GM18520 (cell line): ENCODE measurements around the gene JAGN1.
"Not testable (repeated sequence)": the region's sequence is repeated elsewhere in the genome, so short reads cannot be mapped to it uniquely, and the experiment has no call there.

ENCODE experiments used
- ATAC-seq: cut with Tn5 transposase; IDR thresholded peaks from one replicate; pipeline ENCODE4 v1.9.1; 2021; ENCODE audit not compliant: unreplicated experiment

JAGN1 gene

DNA sequence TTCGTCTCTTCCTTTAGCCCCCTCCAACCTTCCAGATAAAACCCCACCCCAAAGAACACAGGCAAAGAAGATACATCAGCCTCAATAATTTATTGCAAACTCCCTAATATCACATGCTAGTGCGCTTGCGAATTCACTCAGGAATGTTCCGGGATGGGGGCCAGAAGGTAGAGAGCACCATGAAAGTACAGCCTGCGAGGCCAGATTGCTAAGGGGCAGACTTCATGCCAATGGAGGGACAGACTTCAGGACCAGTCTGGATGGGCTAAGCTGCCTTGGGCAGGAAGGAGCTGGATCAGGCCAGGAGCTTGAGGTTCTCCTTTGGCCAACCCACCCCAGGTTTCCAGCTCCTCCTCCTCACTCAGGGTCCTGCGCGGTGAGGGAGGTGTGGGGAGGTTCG is 23.8 kb upstream of the JAGN1 start:
- ATAC-seq = no peak

DNA sequence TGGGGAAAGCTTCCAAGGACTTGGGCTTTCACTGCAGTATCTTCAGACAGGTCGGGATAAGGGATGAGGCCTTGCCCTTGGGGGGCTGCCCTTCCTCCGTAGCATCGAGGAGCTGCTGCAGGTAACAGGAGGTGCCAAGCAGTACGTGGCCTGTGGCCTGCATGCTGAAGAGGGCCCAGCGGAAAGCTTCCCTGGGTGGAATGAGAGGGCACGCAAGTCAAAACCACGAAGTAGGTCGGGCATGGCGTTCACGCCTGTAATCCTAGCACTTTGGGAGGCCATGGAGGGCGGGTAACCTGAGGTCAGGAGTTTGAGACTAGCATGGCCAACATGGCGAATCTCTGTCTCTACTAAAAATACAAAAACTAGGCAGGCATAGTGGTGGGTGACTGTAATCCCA is 23.3 kb upstream of the JAGN1 start:
- no peak for ATAC-seq

DNA sequence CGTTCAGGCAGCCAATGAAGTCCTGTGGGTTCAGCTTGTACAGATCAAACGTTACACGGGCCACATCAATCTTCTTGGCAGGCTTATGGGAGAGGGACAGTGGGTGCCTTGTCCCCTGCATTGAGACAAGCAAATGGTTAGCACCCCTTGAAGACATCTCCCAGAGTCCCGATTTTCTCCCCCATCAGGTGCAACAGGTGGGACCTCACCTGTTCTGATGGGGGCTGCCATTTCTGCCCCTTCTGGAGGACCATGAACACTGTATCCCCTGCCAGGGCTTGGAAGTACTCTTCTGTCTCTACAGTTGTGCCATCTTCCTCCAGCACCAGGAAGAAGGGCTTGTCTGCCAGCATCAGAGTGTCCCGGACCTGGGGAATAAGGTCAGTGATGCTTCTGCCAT is 20.5 kb upstream of the JAGN1 start:
- no peak for ATAC-seq

DNA sequence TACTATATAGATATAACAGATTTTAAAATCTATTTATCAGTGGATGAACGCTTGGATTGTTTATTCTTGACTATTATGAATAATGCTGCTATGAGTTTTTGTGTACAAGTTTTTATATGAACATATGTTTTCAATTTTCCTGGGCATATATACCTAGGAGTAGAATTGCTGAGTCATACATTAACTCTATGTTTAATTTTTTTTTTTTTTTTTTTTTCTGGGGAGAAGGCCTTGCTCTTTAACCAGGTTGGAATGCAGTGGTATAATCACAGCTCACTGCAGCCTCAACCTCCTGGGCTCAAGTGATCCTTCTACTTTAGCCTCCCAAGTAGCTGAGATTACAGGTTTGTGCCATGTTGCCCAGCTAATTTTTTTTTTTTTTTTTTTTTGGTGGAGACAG is 19.4 kb upstream of the JAGN1 start:
- no peak for ATAC-seq

GRCh38 chr3:9872067-9872466 is 18.3 kb upstream of the JAGN1 start:
- ATAC-seq = not testable (repeated sequence)

DNA sequence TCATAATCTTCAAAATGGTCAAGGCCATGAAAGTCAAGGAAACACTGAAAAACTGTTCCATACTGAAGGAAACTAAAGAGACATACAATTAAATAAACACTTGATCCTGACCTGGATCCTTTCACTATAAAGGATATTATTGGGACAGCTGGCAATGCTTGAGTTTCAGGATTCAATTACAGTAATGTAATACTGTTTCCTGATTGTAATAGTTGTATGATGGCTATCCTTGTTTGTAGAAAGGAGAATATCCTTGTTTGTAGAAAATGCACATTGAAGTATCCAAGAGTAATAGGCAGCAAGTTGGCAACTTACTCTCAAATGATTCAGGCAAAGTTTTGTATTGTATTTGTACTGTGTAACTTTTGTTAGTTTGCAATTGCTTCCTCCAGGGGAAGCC is 15.0 kb upstream of the JAGN1 start:
- ATAC-seq = no peak

DNA sequence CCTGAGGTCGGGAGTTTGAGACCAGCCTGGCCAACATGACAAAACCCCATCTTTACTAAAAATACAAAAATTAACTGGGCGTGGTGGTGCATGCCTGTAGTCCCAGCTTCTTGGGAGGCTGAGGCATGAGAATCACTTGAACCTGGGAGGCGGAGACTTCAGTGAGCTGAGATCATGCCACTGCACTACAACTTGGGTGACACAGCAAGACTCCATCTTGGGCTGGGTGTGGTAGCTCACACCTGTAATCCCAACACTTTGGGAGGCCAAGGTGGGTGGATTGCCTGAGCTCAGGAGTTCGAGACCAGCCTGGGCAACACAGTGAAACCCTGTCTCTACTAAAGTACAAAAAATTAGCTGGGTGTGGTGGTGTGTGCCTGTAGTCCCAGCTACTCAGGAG is 14.2 kb upstream of the JAGN1 start:
- not testable (repeated sequence) for ATAC-seq

GRCh38 chr3:9876991-9877390 is 13.4 kb upstream of the JAGN1 start:
- ATAC-seq = no peak

DNA sequence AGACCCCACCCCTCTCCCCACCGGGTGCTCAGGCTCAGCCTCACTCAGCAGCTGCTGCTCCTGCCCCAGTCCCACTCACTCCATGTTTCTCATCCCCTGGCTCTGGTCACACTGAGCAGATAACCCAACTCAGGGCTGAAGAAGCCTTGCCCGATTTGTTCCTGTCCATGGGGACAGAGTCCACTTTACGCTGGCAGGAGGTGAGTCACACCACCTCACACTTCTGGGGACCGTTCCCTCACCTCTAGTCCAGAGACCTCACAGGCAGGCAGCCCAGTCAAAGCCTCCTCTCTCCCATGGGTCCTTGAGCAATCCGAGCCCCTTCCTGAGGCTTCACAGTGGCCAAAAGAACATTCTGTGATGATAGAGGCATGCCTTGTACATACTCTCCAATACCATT is 11.7 kb upstream of the JAGN1 start:
- ATAC-seq = no peak

- no peak for ATAC-seq
Measured at GRCh38 chr3:9879830-9880549, 10.4 kb upstream of the JAGN1 start, which contains the start of gene CIDEC. Gene CIDEC (minus strand): TSS chr3:9880253. CDS start chr3:9878486, 1,767 bp downstream.

DNA sequence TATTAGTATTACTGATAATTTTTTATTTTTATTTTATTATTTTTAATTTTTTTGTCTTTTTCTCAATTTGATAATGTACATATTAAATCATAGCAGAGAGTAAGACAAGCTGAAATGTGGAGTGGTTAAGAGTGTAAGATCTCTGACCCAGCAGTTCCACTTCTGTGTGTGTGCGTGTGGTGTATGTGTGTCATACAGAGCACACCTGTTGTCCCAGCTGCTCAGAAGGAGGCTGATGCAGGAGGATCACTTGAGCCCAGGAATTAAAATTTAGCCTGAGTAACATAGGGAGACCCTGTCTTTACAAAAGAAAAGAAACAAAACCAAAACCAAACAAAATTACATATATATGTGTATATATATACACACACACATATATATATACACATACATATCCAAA is 9.0 kb upstream of the JAGN1 start:
- no peak for ATAC-seq

DNA sequence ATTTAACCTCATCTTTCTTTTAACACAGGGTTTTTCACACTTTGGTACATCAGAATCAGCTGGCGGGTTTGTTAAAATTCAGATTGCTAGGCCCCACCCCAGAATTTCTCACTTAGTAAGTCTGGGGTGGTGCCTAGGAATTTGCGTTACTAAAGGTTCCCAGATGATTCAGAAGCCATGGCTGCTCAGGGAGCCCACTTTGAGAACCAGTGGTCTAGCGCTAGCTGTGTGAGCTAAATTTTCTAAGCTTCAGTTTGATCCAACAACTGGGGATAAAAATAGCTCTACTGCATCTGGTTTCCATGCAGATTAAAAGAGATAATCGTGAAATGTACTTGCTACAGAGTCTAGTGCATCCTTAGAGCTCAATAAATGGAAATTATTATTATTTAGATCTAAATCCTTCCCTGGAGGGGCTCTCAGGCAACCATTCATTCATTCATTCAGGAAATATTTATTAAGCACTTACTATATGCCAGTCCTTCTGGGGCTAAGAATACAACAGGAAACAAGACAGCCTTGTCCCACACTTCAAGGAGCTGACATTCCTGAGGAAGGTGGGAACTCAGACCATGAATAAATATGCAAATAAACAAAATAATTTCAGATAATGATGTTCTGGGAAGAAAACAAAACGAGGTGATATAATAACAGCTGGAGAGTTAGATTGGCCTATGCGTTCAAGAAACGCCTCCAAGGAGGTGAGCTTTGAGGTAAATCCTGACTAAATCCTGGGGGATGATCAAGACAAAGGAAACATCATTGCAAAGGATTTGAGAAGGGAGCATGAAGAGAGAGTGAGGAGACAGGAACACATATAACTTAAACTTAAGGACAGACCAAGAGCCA is 6.5 kb upstream of the JAGN1 start:
- ATAC-seq = no peak

DNA sequence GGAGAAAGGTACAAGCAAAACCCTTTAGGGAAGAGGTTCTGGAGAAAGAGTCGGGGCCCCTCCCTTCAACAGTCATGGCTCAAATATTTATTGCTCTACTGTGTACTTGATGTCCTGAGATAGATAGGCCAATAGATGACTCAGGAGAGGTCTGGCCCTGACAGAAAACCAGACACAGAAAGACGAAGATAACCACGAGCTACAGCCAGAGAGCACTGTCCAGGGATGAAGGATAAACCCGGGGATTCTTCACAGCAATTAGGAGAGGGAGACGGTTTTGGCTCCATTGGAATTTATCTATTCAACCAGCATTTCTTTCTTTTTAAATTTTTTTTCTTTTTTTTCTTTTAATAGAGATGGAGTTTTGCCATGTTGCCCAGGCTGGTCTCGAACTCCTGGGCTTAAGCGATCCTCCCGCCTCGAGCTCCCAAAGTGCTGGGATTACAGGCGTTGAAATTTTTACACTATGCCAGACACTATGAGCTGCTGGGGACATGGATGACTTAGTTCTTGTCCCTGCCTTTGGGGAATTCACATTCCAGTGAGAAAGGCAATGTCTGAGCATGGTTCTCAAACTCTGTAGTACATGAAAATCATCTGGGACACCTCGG is 5.8 kb upstream of the JAGN1 start:
- no peak for ATAC-seq

- no peak for ATAC-seq
Measured at GRCh38 chr3:9886328-9886727, 4.1 kb upstream of the JAGN1 start.

- ATAC-seq = no peak
Measured at GRCh38 chr3:9887480-9887879, 2.9 kb upstream of the JAGN1 start.

DNA sequence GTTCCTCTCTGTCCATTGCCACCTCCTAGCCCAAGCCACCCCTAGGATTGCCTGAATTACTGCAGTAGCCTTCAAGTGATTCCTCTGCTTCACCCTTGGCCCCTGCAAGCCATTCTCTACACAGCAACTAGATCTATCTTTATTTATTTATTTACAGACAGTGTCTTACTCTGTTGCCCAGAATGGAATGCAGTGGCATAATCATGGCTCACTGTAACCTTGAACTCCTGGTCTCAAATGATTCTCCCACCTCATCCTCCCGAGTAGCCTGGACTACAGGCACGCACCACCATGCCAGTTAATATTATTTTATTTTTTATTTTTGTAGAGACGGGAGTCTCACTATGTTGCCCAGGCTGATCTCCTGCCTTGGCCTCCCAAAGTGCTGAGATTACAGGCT is 1.9 kb upstream of the JAGN1 start:
- no peak for ATAC-seq

- no peak for ATAC-seq
Measured at GRCh38 chr3:9889405-9889804, 1.0 kb upstream of the JAGN1 start.

- ATAC-seq = no peak
Measured at GRCh38 chr3:9891072-9891622, 737 bp downstream of the JAGN1 start.

- no peak for ATAC-seq
Measured at GRCh38 chr3:9893739-9894138, 3.3 kb downstream of the JAGN1 start.

DNA sequence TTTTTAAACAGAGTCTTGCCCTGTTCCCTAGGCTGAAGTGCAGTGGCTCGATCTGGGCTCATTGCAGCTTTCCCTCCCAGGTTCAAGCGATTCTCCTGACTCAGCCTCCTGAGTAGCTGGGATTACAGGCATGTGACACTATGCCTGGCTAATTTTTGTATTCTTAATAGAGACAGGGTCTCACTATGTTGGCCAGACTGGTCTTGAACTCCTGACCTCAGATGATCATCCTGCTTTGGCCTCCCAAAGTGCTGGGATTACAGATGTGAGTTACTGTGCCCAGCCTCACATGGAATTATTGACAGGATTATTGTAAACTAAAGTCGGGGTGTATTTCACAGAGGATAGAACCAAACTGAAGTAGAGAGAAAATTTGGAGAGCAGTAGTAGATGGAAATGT is 5.3 kb downstream of the JAGN1 start:
- not testable (repeated sequence) for ATAC-seq

GRCh38 chr3:9896755-9897407 is 6.5 kb downstream of the JAGN1 start:
- ATAC-seq = not testable (repeated sequence)
